IMR-90 (cell line): Measurements from ENCODE around the gene CNTN4. TPM values are rescaled to one million over a fixed set of nuclear protein-coding genes. Genes with fewer than 3 reads are reported as not detected.

ENCODE experiments used
- ATAC-seq: fragments of 200-7000 bp; cut with Tn5 transposase; 2 replicates; pipeline ENCODE4 v1.9.1; 2020; ENCODE audit warnings: low read depth, mild to moderate bottlenecking, moderate library complexity
- BruUV-seq: library from RNA; stranded (reverse); fragments of 400-500 nt; replicated peaks from 2 replicates; lab custom pipeline; 2021; lab: Mats Ljungman, UMichigan
- CTCF ChIA-PET: fragments of 300-600 bp; formaldehyde crosslinking; extraction: SDS; loops from one replicate; lab custom pipeline; 2021; ENCODE audit warnings: antibody characterized with exemption; lab: Yijun Ruan, JAX
- POLR2A ChIA-PET: fragments of 300-600 bp; sonication (Branson Sonifier 250); formaldehyde crosslinking; loops from one replicate; lab custom pipeline; 2022; ENCODE audit warnings: antibody characterized with exemption; ENCODE audit not compliant: unreplicated experiment; lab: Charles Lee
- DNase-seq: peaks from one replicate; pipeline ENCODE4 v3.0.0; 2013
- H2AFZ ChIP-seq: replicated peaks from 2 replicates; pipeline ENCODE3; 2013; ENCODE audit warnings: low read length, mild to moderate bottlenecking; ENCODE audit not compliant: poor library complexity
- H2AK5ac ChIP-seq: 2 replicates; pipeline ENCODE4 v1.6.1; 2013; ENCODE audit warnings: low read depth, low read length, inconsistent platforms
- H2AK9ac ChIP-seq: replicated peaks from 2 replicates; pipeline ENCODE3; 2013; ENCODE audit warnings: mild to moderate bottlenecking, low read depth, low read length, moderate library complexity; ENCODE audit not compliant: poor library complexity
- H2BK120ac ChIP-seq: 2 replicates; pipeline ENCODE4 v1.6.1; 2013; ENCODE audit warnings: low read depth, low read length, inconsistent platforms
- H2BK15ac ChIP-seq: 3 replicates; pipeline ENCODE4 v1.6.1; 2013; ENCODE audit warnings: low read depth, low read length, inconsistent platforms
- H2BK20ac ChIP-seq: 2 replicates; pipeline ENCODE4 v1.6.1; 2013; ENCODE audit warnings: low read depth, mild to moderate bottlenecking, inconsistent platforms, low read length, moderate library complexity
- H2BK5ac ChIP-seq: 2 replicates; pipeline ENCODE4 v1.6.1; 2013; ENCODE audit warnings: mild to moderate bottlenecking, low read depth, low read length, inconsistent platforms; ENCODE audit not compliant: poor library complexity, severe bottlenecking
- H3K14ac ChIP-seq: replicated peaks from 2 replicates; pipeline ENCODE4 v1.6.1; 2013; ENCODE audit warnings: low read depth, low read length, inconsistent platforms
- H3K18ac ChIP-seq: 2 replicates; pipeline ENCODE4 v1.6.1; 2013; ENCODE audit warnings: low read depth, low read length, control low read depth
- H3K23ac ChIP-seq: 2 replicates; pipeline ENCODE4 v1.6.1; 2013; ENCODE audit warnings: low read depth, low read length, inconsistent platforms
- H3K27ac ChIP-seq: 2 replicates; pipeline ENCODE4 v1.5.1; 2013; ENCODE audit warnings: mild to moderate bottlenecking, control low read depth, low read length; ENCODE audit not compliant: insufficient read depth
- H3K27me3 ChIP-seq: 2 replicates; pipeline ENCODE4 v1.6.1; 2013; ENCODE audit warnings: low read length; ENCODE audit not compliant: control insufficient read depth, insufficient read depth
- H3K36me3 ChIP-seq: 2 replicates; pipeline ENCODE4 v1.6.1; 2013; ENCODE audit warnings: low read length, mixed read lengths; ENCODE audit not compliant: control insufficient read depth, insufficient read depth
- H3K4ac ChIP-seq: 2 replicates; pipeline ENCODE4 v1.6.1; 2013; ENCODE audit warnings: low read depth, low read length, inconsistent platforms
- H3K4me1 ChIP-seq: 2 replicates; pipeline ENCODE4 v1.6.1; 2013; ENCODE audit warnings: low read length, mixed read lengths; ENCODE audit not compliant: control insufficient read depth, insufficient read depth
- H3K4me2 ChIP-seq: 2 replicates; pipeline ENCODE4 v1.6.1; 2013; ENCODE audit warnings: low read depth, mild to moderate bottlenecking, control low read depth, low read length, moderate library complexity
- H3K4me3 ChIP-seq: 2 replicates; pipeline ENCODE4 v1.5.1; 2013; ENCODE audit warnings: low read depth, mild to moderate bottlenecking, control low read depth, low read length, moderate library complexity; ENCODE audit not compliant: insufficient read depth
- H3K56ac ChIP-seq: 2 replicates; pipeline ENCODE4 v1.6.1; 2013; ENCODE audit warnings: low read length, inconsistent platforms; ENCODE audit not compliant: insufficient read depth; ENCODE audit errors: extremely low read depth
- H3K79me1 ChIP-seq, 2 experiments: 2 replicates each; pipeline ENCODE4 v1.6.1; 2013; ENCODE audit warnings: low read length in 2 of 2, inconsistent platforms in 1 of 2, low read depth in 1 of 2
- H3K9ac ChIP-seq: 2 replicates; pipeline ENCODE4 v1.6.1; 2013; ENCODE audit warnings: low read depth, low read length, control low read depth
- H3K9me1 ChIP-seq: 2 replicates; pipeline ENCODE4 v1.6.1; 2013; ENCODE audit warnings: low read length, inconsistent platforms; ENCODE audit not compliant: insufficient read depth
- H3K9me3 ChIP-seq: 2 replicates; pipeline ENCODE4 v1.6.1; 2013; ENCODE audit warnings: low read length; ENCODE audit not compliant: control insufficient read depth, insufficient read depth
- H4K20me1 ChIP-seq: 2 replicates; pipeline ENCODE4 v1.6.1; 2013; ENCODE audit warnings: low read length, inconsistent platforms; ENCODE audit not compliant: insufficient read depth
- H4K5ac ChIP-seq: 2 replicates; pipeline ENCODE4 v1.6.1; 2013; ENCODE audit warnings: mild to moderate bottlenecking, low read depth, low read length, control low read depth
- H4K8ac ChIP-seq, 2 experiments: 2 replicates each; pipeline ENCODE4 v1.6.1; 2013; ENCODE audit warnings: low read depth in 2 of 2, low read length in 2 of 2, control low read depth in 1 of 2, inconsistent platforms in 1 of 2
- H4K91ac ChIP-seq: 2 replicates; pipeline ENCODE4 v1.6.1; 2013; ENCODE audit warnings: low read depth, low read length, inconsistent platforms; ENCODE audit not compliant: insufficient read depth
- BHLHE40 ChIP-seq: fragments of 150-350 bp; IDR thresholded peaks from 2 replicates; pipeline ENCODE4 v1.6.1; 2016; ENCODE audit warnings: mild to moderate bottlenecking, low read depth, low read length
- WGBS, 2 experiments: methylation state at CpG; one replicate each; pipeline versions ENCODE4 v1.1.5 to v1.1.7; 2013; ENCODE audit warnings: missing lambda C conversion rate in 2 of 2; ENCODE audit not compliant: insufficient read length in 1 of 2; ENCODE audit errors: extremely low coverage in 2 of 2; 5-methylcytosine and 5-hydroxymethylcytosine counted together
- dilution Hi-C: fragments of 300-500 bp; cut with HindIII; formaldehyde crosslinking; loops from one replicate; pipeline ENCODE4 v1.14.3; 2018; ENCODE audit warnings: low sequenced_read_pairs; ENCODE audit not compliant: unreplicated experiment
- in situ Hi-C: fragments of 300-500 bp; cut with MboI; formaldehyde crosslinking; loops from 3 replicates; pipeline ENCODE4 v1.14.3; 2019; ENCODE audit warnings: low sequenced_read_pairs, inconsistent platforms, mixed read lengths
- intact Hi-C: fragments of 100-400 bp; cut with micrococcal nuclease; formaldehyde crosslinking; loops from 2 replicates; pipeline ENCODE4 v1.10.0; 2022
- polyA plus RNA-seq, 3 experiments: library from polyadenylated mRNA; depleted of rRNA; stranded (reverse); fragments of >200 nt; gene quantifications; 2 replicates each; pipeline ENCODE4 v1.2.3, GENCODE V29; 2012; ENCODE audit warnings: low replicate concordance in 1 of 3
- total RNA-seq: library from RNA; depleted of rRNA; stranded (reverse); fragments of >200 nt; gene quantifications from 2 replicates; pipeline ENCODE4 v1.2.3, GENCODE V29; 2012

CNTN4 gene
- total and polyA plus RNA-seq, 2 of the 4 experiments (the other 2 are of a cell fraction) = under 0.01 TPM; not detected in 1

DNA sequence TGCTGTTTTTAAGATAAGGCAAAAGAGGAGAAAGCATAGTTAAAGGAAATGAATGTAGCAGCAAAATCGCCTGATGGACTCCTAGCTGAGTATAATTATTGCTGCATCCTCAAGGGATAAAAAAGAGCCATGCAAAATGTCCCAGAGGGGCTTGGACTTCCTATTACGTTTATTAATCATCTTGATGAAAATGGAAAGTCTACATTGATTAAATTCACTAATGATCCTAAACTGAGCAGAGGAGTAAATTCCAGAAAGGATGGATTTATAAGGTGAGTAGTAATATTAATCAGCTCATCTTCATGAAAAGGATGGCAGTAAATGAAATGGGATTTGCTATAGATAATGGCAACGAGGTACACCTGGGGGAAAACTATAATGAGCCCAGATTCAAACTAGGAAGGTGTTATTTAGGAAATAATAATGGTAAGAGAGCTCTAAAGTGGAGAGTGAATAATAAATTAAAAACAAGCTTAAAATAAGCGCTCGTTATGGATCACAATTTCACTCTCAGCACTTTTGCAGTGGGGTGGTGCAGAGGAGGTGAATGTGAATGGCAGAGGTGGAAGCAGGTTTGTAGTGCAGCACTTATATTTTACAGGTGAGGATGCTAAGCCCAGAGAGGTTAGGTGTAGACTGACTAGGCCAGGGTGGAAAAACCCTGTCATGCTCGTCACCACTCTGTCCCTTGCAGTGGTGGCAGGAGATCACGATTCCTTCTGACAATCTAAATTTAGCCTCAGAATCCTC, 989.2 kb downstream of the CNTN4 start:
- H3K23ac ChIP-seq = no peak overlapping the region
- H3K36me3 ChIP-seq = no peaks in the 10 kb centered on the region
- H2BK120ac ChIP-seq = no peak overlapping the region
- H2AK5ac ChIP-seq = no peak overlapping the region
- peaks cover 2% of the 10 kb centered on the region; the same call in 1 of the 2 replicates for H3K9me3 ChIP-seq
- intact Hi-C loops (no loop called here), dilution Hi-C loops (no loop called here), in situ Hi-C loops (no loop called here)
- no peak overlapping the region for H4K5ac ChIP-seq
- ChIA-PET CTCF (no interaction called here), POLR2A (no interaction called here)
- H2AFZ ChIP-seq = no peak overlapping the region
- H3K9ac ChIP-seq = no peak overlapping the region
- no peak overlapping the region for H2BK5ac ChIP-seq
- no peak overlapping the region for H3K27ac ChIP-seq
- no peaks in the 10 kb centered on the region for H4K20me1 ChIP-seq
- H3K14ac ChIP-seq = no peak overlapping the region
- TF ChIP-seq BHLHE40 = no peak
- DNase-seq (no peak), ATAC-seq (no peak)
- H3K4me2 ChIP-seq = no peak overlapping the region
- BruUV-seq = no TSS peak
- no peak overlapping the region for H3K18ac ChIP-seq
- no peak overlapping the region for H2BK15ac ChIP-seq
- H3K56ac ChIP-seq = no peak overlapping the region
- H3K79me1 ChIP-seq = no peaks in the 10 kb centered on the region
- no peak overlapping the region for H4K91ac ChIP-seq
- H2BK20ac ChIP-seq = no peak overlapping the region
- H4K8ac ChIP-seq = no peak overlapping the region
- H3K4me3 ChIP-seq = no peak overlapping the region
- H2AK9ac ChIP-seq = no peak overlapping the region
- H3K4me1 ChIP-seq = no peaks in the 10 kb centered on the region
- WGBS, 2 experiments = no CpG with 5 or more reads among the region's 7 CpGs
- no peaks in the 10 kb centered on the region for H3K27me3 ChIP-seq
- H3K9me1 ChIP-seq = no peaks in the 10 kb centered on the region
- no peak overlapping the region for H3K4ac ChIP-seq
